Islet precursor cell (in vitro differentiated cells): Measurements from ENCODE around the gene CCDC63.
A peak's percentile ranks its signal among the peaks of the same experiment; 100 is the strongest.

Experiments
- DNase-seq: peaks from one replicate; pipeline ENCODE4 v3.0.0-alpha.2; 2018

Gene CCDC63

DNA sequence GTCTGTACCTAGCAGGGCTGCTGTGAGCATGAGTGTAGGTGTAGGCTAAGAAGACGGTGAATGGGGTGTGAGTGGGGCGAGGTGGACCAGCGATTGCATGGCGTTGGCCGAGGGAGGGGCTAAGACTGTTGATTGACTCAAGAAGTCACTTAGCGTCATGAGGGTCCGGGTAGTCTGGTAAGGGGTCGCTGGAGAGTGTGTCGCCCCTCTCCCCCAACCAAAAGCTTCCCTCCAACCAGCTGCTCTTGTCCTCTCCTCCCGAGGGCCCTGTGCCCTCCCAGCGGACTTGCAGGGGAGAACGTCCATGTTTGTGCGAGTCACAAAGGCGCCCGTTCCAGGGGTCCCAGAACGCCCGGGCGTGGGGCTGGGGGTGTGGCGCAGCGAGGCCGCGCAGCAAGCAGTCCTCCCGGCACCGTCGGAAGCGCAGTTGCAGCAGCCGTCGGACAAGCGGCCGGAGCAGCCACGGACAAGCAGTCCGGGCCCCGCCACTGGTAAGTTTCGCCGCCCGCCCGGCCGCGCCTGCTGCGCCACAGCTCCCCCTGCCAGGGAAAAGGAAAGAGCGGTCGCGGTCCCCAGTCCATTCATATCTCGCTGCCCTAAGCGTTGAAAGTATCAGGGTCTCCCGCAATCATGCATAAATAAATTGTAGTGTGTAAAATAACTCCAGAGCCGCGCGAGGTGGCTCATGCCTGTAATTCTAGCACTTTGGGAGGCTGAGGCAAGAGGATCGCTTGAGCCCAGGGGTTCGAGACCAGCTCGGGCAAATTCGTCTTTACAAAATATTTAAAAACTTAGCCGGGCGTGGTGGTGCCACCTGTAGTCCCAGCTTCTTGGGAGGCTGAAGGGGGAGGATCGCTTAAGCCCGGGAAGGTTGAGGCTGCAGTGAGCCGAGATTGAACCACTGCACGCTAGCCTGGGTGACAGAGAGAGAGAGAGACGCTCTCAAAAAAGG, at the start of gene CCDC63:
Gene CCDC63 (plus strand): TSS at position 373 of the 952 bp plus-strand sequence. CDS start 5,968 bp downstream, outside the sequence.
- peak; percentile 90 for DNase-seq

DNA sequence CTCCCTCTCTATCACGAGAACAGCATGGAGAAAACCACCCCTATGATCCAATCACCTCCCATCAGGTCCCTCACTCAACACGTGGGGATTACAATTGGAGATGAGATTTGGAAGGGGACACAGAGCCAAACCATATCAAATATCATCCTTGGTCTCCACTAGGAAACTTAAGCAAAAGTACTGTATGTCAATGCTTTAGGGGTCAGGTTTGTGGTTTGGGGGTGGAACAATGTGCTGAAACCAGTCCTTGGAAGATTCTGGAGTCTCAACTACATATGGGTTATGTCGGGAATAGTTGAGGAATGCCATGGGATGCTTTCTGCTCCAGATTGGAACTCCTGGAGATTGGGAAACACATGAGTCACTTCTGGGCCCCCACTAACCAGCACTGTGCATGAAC, 48.3 kb upstream of the CCDC63 start:
- no peak for DNase-seq

DNA sequence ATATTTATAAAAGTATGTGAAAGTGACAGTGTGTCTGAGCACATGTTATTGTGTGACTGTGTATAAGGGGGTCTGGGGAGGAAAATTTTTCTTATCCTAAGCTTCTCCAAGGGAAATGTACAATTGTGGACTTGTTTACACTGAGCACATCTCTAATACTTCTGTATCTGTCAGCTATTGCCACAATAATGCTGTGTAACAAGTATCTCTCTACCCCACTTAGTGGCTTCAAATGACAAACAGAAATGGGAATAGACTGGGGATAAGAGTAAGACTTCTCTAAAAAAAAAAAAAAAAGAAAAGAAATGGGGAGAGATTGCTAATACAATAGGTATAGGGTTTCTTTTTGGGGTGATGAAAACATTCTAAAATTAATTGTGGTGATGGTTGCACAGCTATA, 44.3 kb upstream of the CCDC63 start:
- DNase-seq = no peak

DNA sequence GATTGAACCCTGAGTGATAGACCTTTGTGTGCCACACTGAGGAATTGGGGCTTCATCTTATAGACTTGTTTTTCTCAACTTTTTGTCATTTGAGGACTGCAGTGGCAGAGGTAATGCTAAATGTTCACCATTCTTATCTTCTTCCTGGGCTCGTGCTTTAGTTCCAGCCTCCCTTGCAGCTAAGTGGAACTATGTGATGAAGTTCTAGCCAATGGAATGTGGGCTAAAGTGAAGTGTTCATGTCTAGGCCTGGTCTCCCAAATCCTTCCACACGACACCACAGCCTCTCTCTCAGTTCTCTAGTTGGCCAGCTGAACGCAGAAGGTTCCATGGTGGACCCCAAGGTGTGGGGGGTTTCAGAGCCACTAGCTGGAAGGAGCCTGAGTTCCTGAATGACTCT, 42.4 kb upstream of the CCDC63 start:
- DNase-seq = no peak

DNA sequence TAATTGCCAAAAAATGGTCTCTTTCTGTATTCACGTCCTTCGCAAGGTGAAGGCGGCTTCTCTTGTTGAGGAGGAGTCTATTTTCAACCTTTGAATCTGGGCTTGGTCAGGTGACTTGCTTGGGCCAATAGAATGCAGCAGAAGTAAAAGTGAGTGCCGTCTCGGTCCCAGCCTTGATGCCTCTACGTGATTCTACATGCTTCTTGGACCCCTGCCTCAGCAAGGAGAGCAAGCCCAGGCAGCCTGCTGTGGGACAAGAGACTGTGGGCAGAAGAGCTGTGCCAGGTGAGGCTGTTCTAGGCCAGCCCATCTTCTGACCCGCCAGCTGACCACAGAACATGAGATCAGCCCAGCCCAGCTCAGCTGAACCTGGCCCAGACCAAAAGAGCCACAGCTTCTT, 39.1 kb upstream of the CCDC63 start:
- no peak for DNase-seq

DNA sequence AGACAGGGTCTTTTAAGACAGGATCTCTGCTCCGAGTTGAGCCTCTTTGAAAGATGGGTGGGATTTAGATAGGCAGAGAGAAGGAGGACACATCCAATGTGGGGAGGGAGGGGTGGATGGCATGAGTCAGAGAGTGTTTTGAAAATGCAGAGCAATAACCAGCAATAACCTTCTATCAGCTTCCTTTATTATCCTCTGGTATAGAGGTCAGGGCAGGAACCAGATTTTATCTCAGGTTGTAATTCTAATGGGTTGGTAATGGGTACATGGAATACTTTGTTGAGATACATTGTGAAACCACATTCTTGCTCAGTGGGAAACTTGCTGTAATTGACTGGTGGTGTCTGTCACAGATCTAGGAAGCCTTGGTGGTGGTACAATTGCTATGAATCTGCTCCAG, 37.6 kb upstream of the CCDC63 start:
- no peak for DNase-seq

DNA sequence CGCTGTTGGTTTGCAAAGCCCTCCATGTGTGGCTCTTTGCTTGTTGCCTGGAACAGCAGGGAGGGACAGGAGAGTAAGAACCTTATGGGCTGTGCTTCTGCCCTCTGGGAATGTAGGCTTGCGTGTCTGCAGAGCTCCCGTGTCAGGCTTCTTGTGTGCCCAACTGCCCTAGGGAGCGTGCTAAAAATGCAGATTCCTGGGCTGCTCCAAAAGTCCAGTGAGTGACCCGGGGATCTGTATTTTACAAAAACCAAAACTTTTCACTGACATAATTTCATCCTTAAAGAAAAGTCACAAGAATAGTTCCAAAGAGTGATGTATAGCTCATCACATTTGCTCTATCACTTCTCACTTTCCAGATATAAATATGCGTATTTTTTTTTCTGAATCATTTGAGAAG, 34.8 kb upstream of the CCDC63 start:
- no peak for DNase-seq

DNA sequence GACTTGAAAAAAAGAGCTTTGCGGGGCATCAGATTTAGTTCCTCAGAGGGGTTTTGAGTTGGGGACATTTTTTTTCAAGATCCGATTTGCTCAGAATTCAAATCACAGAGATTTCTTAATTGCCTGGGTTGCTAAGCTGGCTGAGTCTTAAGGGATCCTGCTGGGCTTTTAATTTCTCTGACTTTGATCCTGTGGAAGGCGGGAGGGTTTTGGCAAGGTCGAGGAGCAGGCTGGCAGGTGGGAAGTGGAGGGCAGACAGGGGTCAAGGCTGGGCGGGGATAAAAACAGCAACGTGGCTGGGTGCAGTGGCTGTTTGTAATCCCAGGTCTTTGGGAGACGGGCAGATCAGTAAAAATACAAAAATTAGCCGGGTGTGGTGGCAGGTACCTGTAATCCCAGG, 33.5 kb upstream of the CCDC63 start:
- DNase-seq = no peak

DNA sequence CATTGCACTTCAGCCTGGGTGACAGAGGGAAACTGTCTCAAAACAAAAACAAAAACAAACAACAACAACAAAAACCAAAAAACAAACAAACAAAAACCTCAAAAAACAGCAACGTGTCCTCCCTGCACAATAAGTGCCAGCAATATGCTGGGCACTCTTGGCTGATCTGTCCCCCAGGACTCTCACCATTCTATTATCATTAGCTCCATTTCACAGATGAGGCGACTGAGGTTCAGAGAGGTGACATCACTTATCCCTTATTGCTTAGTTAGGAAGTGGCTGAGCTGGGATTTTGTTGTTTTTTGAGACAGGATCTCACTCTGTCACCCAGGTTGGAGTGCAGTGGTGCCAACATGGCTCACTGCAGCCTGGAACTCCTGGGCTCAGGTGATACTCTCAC, 33.0 kb upstream of the CCDC63 start:
- no peak for DNase-seq

DNA sequence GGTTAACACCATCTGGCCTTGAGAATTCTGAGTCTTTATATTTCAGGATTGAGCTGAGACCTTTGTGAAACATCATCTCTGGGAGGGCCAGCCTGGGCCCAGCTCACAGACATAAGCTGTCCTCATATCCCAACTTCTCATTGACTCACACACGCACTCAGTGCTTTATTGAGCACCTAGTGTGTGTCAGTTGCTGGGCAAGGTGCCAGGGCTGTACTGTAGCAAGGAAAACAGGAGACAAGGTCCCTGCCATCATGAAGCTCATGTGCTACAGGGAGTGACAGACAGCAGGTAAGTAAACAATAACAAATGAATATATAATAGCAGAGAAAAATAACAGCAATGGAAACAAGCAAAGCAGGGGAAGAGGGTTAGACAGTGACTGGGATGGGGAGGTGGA, 30.5 kb upstream of the CCDC63 start:
- DNase-seq = no peak

DNA sequence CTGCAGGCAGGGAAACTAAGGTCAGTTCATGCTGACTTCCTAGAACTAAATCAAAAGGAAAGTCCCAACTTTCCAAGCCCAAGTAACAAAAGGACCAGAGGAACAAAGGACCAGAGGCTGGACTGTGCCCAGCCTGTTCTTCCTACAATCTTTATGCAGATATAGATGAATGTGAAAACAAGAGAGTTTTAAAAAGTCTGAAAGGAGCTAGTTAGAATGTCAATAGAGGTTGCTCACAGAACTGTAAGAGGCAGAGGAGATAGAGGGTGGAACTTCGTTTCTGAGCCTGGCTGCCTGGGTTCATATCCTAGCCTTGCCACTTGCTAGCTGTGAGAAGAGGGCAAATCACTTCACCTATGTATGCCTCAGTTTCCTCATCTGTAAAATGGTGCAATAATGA, 30.0 kb upstream of the CCDC63 start:
- no peak for DNase-seq

DNA sequence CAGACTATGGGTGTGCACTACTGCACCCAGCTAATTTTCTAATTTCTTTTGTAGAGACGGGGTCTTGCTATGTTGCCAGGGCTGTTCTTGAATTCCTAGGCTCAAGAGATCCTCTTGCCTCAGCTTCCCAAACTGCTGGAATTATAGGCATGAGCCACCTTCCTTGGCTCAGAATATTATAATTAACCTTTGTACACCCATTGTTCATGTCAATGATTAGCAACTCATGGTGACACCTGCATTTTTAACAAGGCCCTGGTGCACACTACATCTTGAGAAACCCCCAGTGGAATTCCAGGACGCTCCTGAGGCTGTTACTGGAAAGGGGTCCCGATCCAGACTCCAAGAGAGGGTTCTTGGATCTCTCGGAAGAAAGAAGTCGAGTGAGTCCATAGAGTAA, 28.3 kb upstream of the CCDC63 start:
- DNase-seq = no peak

DNA sequence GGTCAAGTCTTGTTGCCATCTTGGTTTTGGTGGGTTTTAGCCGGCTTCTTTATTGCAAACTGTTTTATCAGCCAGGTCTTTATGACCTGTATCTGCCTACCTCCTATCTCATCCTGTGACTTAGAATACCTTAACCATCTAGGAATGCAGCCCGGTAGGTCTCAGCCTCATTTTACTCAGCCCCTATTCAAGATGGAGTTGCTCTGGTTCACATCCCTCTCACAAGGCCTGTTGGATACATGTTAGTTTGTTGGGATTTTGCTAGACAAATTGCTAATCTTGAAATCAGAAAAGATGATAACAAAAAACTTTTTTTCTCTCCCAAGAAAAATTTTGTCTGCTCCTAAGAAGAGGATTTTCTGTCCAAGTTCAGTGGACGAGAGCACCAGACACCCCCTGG, 27.6 kb upstream of the CCDC63 start:
- DNase-seq = no peak

DNA sequence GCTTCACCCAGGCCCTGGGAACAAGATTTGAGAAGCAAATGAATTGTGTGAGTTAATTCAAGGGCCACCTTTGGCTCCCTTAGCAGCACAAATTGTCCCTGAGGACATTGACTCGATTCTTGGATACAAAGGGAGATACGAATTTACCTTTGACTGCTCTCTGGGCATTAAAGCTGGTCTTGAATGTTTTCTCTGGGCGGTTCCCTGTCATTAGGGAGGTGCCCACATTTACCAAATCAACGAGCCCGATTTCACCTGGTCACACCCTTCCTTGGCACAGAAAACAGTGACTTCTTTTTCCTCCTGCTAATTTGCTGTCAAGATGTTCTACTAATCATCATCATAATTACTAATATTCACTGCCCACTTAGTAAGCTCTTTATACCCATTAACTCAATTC, 27.1 kb upstream of the CCDC63 start:
- no peak for DNase-seq

DNA sequence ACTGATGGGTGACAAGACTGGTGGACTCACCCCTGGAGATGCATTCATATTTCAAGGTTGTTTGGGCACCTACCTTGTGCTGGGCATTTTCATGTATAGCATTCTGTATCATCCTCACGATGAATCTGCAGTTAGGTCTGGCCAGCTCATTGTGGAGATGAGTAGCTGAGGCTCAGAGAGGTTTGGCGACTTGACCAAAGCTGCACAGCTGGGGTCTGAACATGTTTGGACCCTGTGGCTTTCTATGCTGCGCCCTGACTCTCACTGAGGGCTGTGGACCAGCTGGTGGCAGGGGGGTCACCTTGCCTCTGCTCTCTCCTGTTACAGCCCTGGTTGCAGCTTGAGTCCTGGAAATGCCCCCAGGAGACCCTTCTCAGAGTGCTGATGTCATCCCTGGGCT, 24.9 kb upstream of the CCDC63 start:
- DNase-seq = no peak

DNA sequence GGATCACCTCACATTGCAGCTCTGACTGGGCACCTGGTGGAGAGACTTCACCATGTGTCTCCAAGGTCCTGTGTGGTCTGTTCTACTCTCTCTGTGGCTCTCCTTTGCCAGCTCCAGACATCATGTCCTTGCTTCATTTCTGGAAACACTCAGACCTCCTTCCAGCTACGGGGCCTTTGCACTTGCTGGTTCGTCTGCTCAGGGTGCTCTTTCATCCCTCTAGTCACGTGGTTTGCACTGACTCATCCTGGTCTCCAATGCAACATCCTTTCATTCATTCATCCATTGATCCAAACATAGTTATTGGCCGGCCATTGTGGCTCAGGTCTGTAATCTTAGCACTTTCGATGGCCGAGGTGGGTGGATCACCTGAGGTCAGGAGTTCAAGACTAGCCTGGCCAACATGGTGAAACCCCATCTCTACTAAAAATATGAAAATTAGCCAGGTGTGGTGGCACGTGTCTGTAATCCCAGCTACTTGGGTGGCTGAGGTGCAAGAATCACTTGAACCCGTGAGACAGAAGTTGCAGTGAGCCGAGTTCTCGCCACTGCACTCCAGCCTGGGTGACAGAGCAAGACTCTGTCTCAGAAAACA, 23.9 kb upstream of the CCDC63 start:
- no peak for DNase-seq

DNA sequence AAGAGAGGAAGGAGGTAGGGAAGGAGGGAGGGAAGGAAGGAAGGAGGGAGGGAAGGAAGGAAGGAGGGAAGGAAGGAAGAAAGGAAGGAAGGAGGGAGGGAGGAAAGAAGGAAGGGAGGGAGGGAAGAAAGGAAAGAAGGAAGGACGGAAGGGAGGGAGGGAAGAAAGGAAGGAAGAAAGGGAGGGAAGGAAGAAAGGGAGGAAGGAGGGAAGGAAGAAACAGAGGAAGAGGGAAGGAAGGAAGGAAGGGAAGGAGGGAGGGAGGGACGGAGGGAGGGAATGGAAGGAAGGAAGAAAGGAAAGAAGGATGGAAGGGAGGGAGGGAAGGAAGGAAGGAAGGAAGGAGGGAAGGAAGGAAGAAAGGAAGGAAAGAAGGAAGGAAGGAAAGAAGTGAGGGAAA, 22.4 kb upstream of the CCDC63 start:
- no peak for DNase-seq

DNA sequence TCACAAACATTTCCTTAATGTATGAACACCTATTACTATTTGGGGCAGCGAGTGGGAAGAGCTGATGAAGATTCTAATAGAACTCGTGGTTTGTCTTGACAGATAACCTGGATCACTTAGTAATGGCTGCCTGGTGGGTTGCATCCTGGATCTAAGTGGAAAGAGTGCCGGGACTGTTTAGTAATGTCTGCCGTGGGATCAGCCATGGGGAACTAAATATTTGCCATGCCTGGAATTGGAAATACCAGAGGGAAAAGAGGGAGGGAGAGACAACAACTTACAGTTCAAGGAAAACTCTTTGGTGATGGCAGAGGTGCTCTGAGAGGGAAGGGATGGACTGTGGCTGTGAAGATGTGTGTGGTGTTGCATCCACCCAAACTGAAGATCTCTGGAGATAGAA, 21.3 kb upstream of the CCDC63 start:
- no peak for DNase-seq

DNA sequence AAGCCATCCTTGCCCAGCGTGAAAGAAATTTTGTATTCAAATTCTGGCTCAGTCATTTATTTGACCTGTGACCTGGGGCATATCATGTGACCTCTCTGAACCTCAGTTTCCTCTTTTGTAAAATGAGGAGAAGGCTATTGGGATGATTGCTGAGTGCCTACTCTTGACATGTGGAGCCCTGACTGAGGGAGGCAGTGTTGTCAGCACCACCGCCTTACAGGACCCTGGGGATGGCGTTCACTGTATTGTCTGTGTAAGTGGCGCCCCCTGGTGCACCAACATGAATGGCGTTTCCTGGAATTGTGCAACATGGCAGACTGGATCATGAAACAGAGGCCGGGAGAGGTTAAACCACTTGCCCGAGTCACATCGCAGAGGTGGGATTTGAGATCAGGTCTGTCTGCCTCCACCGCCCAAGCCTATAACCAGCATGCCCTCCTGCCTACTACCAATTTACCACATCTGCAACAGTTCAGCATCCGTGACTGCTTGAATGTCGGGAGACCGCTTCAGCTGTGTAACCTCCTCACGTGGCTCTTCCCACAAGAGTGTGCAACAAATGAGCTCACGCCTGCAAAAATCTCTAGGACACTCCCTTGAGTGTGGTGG, 20.1 kb upstream of the CCDC63 start:
- DNase-seq = peak; percentile 97

DNA sequence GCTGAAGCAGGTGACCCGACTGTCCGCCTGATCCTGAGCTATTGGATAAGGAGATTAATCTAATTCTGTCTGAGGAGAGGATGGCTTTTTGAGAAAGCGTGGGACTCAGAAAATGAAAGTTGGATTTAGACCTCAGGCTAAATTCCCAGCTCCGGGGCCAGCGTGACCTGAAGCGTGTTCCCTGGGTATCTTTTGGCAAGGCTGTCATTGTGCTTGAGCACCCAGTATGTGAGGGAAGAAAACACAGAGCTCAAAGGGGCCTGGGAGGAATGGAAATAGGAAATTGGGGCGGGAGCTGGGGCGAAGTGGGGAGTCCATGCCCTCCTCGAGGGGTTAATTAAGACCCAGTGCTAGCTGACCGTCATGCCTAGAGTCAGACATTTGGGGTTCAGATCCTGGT, 17.5 kb upstream of the CCDC63 start:
- no peak for DNase-seq

DNA sequence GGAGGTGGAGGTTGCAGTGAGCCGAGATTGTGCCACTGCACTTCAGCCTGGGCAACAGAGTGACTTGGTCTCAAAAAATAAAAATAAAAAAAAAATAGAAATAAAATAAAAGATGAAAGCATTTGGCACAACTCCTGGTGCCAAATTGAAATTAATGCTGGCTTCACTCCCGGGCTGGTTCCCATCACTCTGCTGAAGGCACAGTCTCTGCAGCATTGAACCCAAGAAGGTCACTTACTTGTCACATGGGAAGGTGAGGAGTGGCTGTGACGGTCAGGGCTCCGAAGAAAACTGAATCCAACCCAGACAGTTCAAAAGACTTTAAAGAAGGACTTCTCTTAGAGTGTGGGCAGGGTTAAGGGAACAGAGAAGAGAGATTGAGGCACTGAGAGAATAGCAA, 10.5 kb upstream of the CCDC63 start:
- no peak for DNase-seq

DNA sequence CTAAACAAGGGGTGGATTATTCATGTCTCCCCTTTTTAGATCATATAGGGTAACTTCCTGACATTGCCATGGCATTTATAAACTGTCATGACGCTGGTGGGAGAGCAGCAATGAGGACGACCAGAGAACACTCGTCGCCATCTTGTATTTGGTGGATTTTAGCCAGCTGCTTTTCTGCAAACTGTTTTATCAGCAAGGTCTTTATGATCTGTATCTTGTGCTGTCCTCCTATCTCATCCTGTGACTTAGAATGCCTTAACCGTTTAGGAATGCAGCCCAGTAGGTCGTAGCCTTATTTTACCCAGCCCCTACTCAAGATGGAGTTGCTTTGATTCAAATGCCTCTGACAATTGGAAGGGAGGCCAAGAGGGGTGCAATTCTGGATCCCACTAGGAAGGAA, 5.8 kb upstream of the CCDC63 start:
- DNase-seq = no peak

DNA sequence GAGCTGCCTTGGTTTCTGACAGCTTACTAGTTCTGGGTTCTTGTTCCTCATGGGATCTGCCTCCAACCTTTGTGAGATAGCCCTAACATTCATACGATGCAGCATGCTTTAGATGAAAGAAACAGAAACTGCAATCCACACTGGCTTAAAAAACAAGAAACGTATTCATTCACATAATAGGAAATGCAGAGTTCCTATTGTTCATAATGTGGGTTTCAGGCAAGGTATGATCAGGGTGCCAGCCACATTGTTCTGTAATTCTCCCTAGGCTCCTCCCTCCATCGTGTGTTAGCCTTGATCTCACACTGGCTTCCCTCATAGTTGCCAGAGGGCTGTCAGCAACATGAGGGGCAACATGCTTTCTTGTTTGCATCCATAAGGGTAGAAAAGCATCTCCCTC, 2.7 kb upstream of the CCDC63 start:
- DNase-seq = no peak
